WTC11 (cell line): Measurements from ENCODE around the gene RIBC2. TPM values are rescaled to one million over a fixed set of nuclear protein-coding genes. Genes with fewer than 3 reads are reported as not detected.

ENCODE experiments used
- ATAC-seq: fragments of 200-7000 bp; cut with Tn5 transposase; 2 replicates; pipeline ENCODE4 v1.10.0; 2021; ENCODE audit warnings: mild to moderate bottlenecking, moderate library complexity
- CTCF ChIA-PET: fragments of 300-600 bp; sonication (Branson Sonifier 250); formaldehyde crosslinking; loops from one replicate; lab custom pipeline; 2021; ENCODE audit warnings: antibody characterized with exemption; lab: Charles Lee
- POLR2A ChIA-PET: fragments of 350-600 bp; sonication (Branson Sonifier 250); formaldehyde crosslinking; loops from one replicate; lab custom pipeline; 2021; ENCODE audit warnings: antibody characterized with exemption; lab: Charles Lee
- DNase-seq: peaks from one replicate; pipeline ENCODE4 v3.0.0; 2021; ENCODE audit warnings: low spot score
- H3K27ac Mint-ChIP-seq: 2 replicates; pipeline ENCODE4 v1.8.0; 2021; ENCODE audit warnings: mixed read lengths
- H3K27me3 Mint-ChIP-seq: 2 replicates; pipeline ENCODE4 v1.8.0; 2021; ENCODE audit warnings: low read depth, mild to moderate bottlenecking, moderate library complexity, mixed read lengths
- H3K36me3 Mint-ChIP-seq: 2 replicates; pipeline ENCODE4 v1.8.0; 2021; ENCODE audit warnings: mixed read lengths
- H3K4me1 Mint-ChIP-seq: 2 replicates; pipeline ENCODE4 v1.8.0; 2022; ENCODE audit warnings: mixed read lengths
- H3K4me3 Mint-ChIP-seq: 2 replicates; pipeline ENCODE4 v1.8.0; 2021; ENCODE audit warnings: mild to moderate bottlenecking, moderate library complexity, mixed read lengths
- H3K9me3 Mint-ChIP-seq: 2 replicates; pipeline ENCODE4 v1.8.0; 2021; ENCODE audit warnings: mixed read lengths
- ARID4B ChIP-seq: sonication (generic); formaldehyde crosslinking; IDR thresholded peaks from 2 replicates; pipeline ENCODE4 v1.8.0; 2023; ENCODE audit warnings: missing genetic modification reagents, mild to moderate bottlenecking, borderline replicate concordance
- ERG ChIP-seq: fragments of 250-450 bp; sonication (Bioruptor Pico); IDR thresholded peaks from 2 replicates; pipeline ENCODE4 v1.8.0; 2021; ENCODE audit warnings: mild to moderate bottlenecking
- ETV6 ChIP-seq: sonication (generic); formaldehyde crosslinking; IDR thresholded peaks from 2 replicates; pipeline ENCODE4 v1.8.1; 2022; ENCODE audit warnings: mild to moderate bottlenecking, missing genetic modification reagents
- NR2C2 ChIP-seq: sonication (generic); formaldehyde crosslinking; IDR thresholded peaks from 2 replicates; pipeline ENCODE4 v1.8.0; 2022; ENCODE audit warnings: mild to moderate bottlenecking, missing genetic modification reagents
- SMAD4 ChIP-seq: sonication (generic); formaldehyde crosslinking; IDR thresholded peaks from 2 replicates; pipeline ENCODE4 v1.8.0; 2022; ENCODE audit warnings: mild to moderate bottlenecking, missing genetic modification reagents
- TEAD4 ChIP-seq: sonication (generic); formaldehyde crosslinking; IDR thresholded peaks from 2 replicates; pipeline ENCODE4 v1.8.0; 2022; ENCODE audit warnings: mild to moderate bottlenecking, missing genetic modification reagents
- ZBTB21 ChIP-seq: sonication (generic); formaldehyde crosslinking; IDR thresholded peaks from 2 replicates; pipeline ENCODE4 v1.8.1; 2023; ENCODE audit warnings: mild to moderate bottlenecking, missing genetic modification reagents, borderline replicate concordance
- ZBTB43 ChIP-seq: sonication (generic); formaldehyde crosslinking; IDR thresholded peaks from 2 replicates; pipeline ENCODE4 v1.8.1; 2023; ENCODE audit warnings: mild to moderate bottlenecking, missing genetic modification reagents
- ZNF232 ChIP-seq: sonication (generic); formaldehyde crosslinking; IDR thresholded peaks from 2 replicates; pipeline ENCODE4 v1.8.0; 2022; ENCODE audit warnings: mild to moderate bottlenecking, missing genetic modification reagents
- ZNF281 ChIP-seq: sonication (generic); formaldehyde crosslinking; IDR thresholded peaks from 2 replicates; pipeline ENCODE4 v1.8.0; 2023; ENCODE audit warnings: mild to moderate bottlenecking, missing genetic modification reagents
- ZNF425 ChIP-seq: fragments of 250-450 bp; sonication (Bioruptor Pico); conservative IDR thresholded peaks from 2 replicates; pipeline ENCODE4 v1.9.0; 2021; ENCODE audit warnings: mild to moderate bottlenecking
- total RNA-seq: library from RNA; stranded (reverse); gene quantifications from 3 replicates; pipeline ENCODE4 v1.2.3, GENCODE V29; 2021

The RIBC2 gene
- total RNA-seq, 1 experiment from 2014 or later = 2.4 TPM

GRCh38 chr22:45472426-45472825, 58.9 kb downstream of the RIBC2 start:
- H3K36me3 Mint-ChIP-seq = peaks cover 11% of the 10 kb centered on the region
- TF ChIP-seq TEAD4 (no peak), ZBTB21 (CRISPR knock-in tag) (no peak), ZNF425 (CRISPR knock-in tag) (no peak), ZBTB43 (CRISPR knock-in tag) (no peak), ERG (no peak), ZNF232 (CRISPR knock-in tag) (no peak), ARID4B (CRISPR knock-in tag) (no peak), ETV6 (CRISPR knock-in tag) (no peak), ZNF281 (no peak), SMAD4 (no peak)
- ChIA-PET CTCF (no interaction called here), POLR2A (no interaction called here)
- H3K4me3 Mint-ChIP-seq = no peak overlapping the region
- peaks cover 3% of the 10 kb centered on the region for H3K27me3 Mint-ChIP-seq
- DNase-seq (no peak), ATAC-seq (no peak)
- H3K27ac Mint-ChIP-seq = no peak overlapping the region
- peaks cover 10% of the 10 kb centered on the region for H3K9me3 Mint-ChIP-seq
- H3K4me1 Mint-ChIP-seq = peaks cover 41% of the 10 kb centered on the region

- H3K4me1 Mint-ChIP-seq = peaks cover 33% of the 10 kb centered on the region
- no peak for ATAC-seq
- H3K27me3 Mint-ChIP-seq = no peaks in the 10 kb centered on the region; the same call in 1 of the 2 replicates
- DNase-seq = no peak
- H3K36me3 Mint-ChIP-seq = 0 out of 2 replicates have a peak, but pooled peaks cover 2% of the 10 kb centered on the region
- TF ChIP-seq NR2C2 (CRISPR knock-in tag) = no peak
- POLR2A ChIA-PET = interaction anchor here (0.8 kb wide), 1 partner anchor 30 kb away, joined by 4 read pairs; no protein-coding TSS in a partner anchor
- CTCF ChIA-PET = interaction anchor here (0.8 to 2.2 kb wide), 3 partner anchors 12 to 264 kb away, joined by 3 to 12 read pairs (median 4); no protein-coding TSS in a partner anchor
- no peaks in the 10 kb centered on the region for H3K9me3 Mint-ChIP-seq
- no peak overlapping the region for H3K27ac Mint-ChIP-seq
- no peak overlapping the region for H3K4me3 Mint-ChIP-seq
Observed at GRCh38 chr22:45473626-45474237, 60.2 kb downstream of the RIBC2 start.
